B cell (primary cell): ENCODE results near the gene BRD3. TPM values are rescaled to one million over a fixed set of nuclear protein-coding genes. Genes with fewer than 3 reads are reported as not detected.

Source experiments
- ATAC-seq: fragments of 200-7000 bp; cut with Tn5 transposase; one replicate; pipeline ENCODE4 v1.10.0; 2021; ENCODE audit warnings: low read depth, mild to moderate bottlenecking, moderate number of reproducible peaks, moderate library complexity
- CTCF ChIA-PET: fragments of 350-600 bp; sonication (Branson Sonifier 250); formaldehyde crosslinking; loops from one replicate; lab custom pipeline; 2021; ENCODE audit warnings: antibody characterized with exemption, inconsistent platforms; lab: Charles Lee
- POLR2A ChIA-PET: fragments of 350-600 bp; sonication (Branson Sonifier 250); formaldehyde crosslinking; loops from one replicate; lab custom pipeline; 2021; ENCODE audit warnings: antibody characterized with exemption; lab: Charles Lee
- DNase-seq: peaks from one replicate; pipeline ENCODE4 v3.0.0; 2013
- H2AFZ ChIP-seq: 2 replicates; pipeline ENCODE4 v1.6.1; 2012; ENCODE audit warnings: mild to moderate bottlenecking, low read depth, low read length; ENCODE audit not compliant: insufficient read depth, poor library complexity, severe bottlenecking
- H3K27ac ChIP-seq, 2 donors: 1 replicate in 1 of 2; 2 replicates in 1 of 2; pipeline ENCODE4 v1.5.1; 2012 to 2013; ENCODE audit warnings: low read length in 2 of 2, mild to moderate bottlenecking in 2 of 2, moderate library complexity in 1 of 2
- H3K27me3 ChIP-seq, 4 experiments: fragments of 200-600 bp in 1 of 4; sonication (generic) in 1 of 4; replicated peaks in 1 of 4; 1 replicate in 2 of 4; 2 replicates in 2 of 4; pipeline versions ENCODE4 v1.6.1 to v1.7.0; 2013 to 2016; ENCODE audit warnings: low read length in 3 of 4, mild to moderate bottlenecking in 2 of 4, mixed read lengths in 1 of 4, moderate library complexity in 1 of 4; ENCODE audit not compliant: insufficient read depth in 4 of 4, control insufficient read depth in 3 of 4; ENCODE audit errors: control extremely low read depth in 1 of 4
- H3K36me3 ChIP-seq, 2 experiments: replicated peaks in 1 of 2; 1 replicate in 1 of 2; 2 replicates in 1 of 2; pipeline versions ENCODE4 v1.6.1 to v1.7.1; 2013; ENCODE audit warnings: low read length in 1 of 2; ENCODE audit not compliant: insufficient read depth in 2 of 2, control insufficient read depth in 1 of 2; ENCODE audit errors: control extremely low read depth in 1 of 2, extremely low read depth in 1 of 2
- H3K4me1 ChIP-seq, 2 donors: fragments of 200-600 bp in 1 of 2; sonication (generic) in 1 of 2; 1 replicate in 1 of 2; 2 replicates in 1 of 2; pipeline versions ENCODE4 v1.5.1 to v1.6.1; 2013 to 2017; ENCODE audit warnings: low read length in 2 of 2; ENCODE audit not compliant: control insufficient read depth in 2 of 2, insufficient read depth in 2 of 2
- H3K4me2 ChIP-seq: replicated peaks from 2 replicates; pipeline ENCODE3; 2012; ENCODE audit warnings: mild to moderate bottlenecking, low read depth, low read length; ENCODE audit not compliant: poor library complexity, severe bottlenecking
- H3K4me3 ChIP-seq, 5 experiments: fragments of 200-600 bp in 1 of 5; sonication (generic) in 1 of 5; 1 replicate in 3 of 5; 2 replicates in 2 of 5; pipeline versions ENCODE4 v1.5.1 to v1.7.0; 2011 to 2016; ENCODE audit warnings: low read length in 4 of 5, mild to moderate bottlenecking in 4 of 5, low read depth in 2 of 5, control low read depth in 1 of 5, moderate library complexity in 1 of 5; ENCODE audit not compliant: insufficient read depth in 1 of 5; ENCODE audit errors: control extremely low read depth in 1 of 5, extremely low read depth in 1 of 5
- H3K79me2 ChIP-seq: fragments of 200-600 bp; sonication (generic); one replicate; pipeline ENCODE4 v1.6.0; 2016; ENCODE audit warnings: low read length; ENCODE audit not compliant: control insufficient read depth, insufficient read depth
- H3K9ac ChIP-seq: fragments of 200-600 bp; sonication (generic); 2 replicates; pipeline ENCODE4 v1.6.1; 2017; ENCODE audit warnings: mild to moderate bottlenecking, low read length, moderate library complexity
- H3K9me3 ChIP-seq, 3 donors: one replicate each; pipeline versions ENCODE4 v1.6.1 to v1.7.1; 2013; ENCODE audit warnings: low read length in 2 of 3; ENCODE audit not compliant: control insufficient read depth in 2 of 3, insufficient read depth in 1 of 3; ENCODE audit errors: control extremely low read depth in 1 of 3
- H4K20me1 ChIP-seq: 2 replicates; pipeline ENCODE4 v1.6.0; 2012; ENCODE audit warnings: mild to moderate bottlenecking, low read length; ENCODE audit not compliant: insufficient read depth, control insufficient read depth, poor library complexity, severe bottlenecking
- H3K27ac Mint-ChIP-seq: one replicate; pipeline ENCODE4 v1.8.0; 2021; ENCODE audit warnings: mixed read lengths
- H3K27me3 Mint-ChIP-seq: one replicate; pipeline ENCODE4 v1.8.0; 2021; ENCODE audit warnings: mixed read lengths
- H3K4me1 Mint-ChIP-seq: one replicate; pipeline ENCODE4 v1.8.0; 2021; ENCODE audit warnings: mixed read lengths
- H3K4me3 Mint-ChIP-seq: one replicate; pipeline ENCODE4 v1.8.0; 2021; ENCODE audit warnings: mixed read lengths
- H3K9me3 Mint-ChIP-seq: one replicate; pipeline ENCODE4 v1.8.0; 2022; ENCODE audit warnings: mixed read lengths; ENCODE audit not compliant: insufficient read depth
- EZH2 ChIP-seq: IDR thresholded peaks from 2 replicates; pipeline ENCODE4 v1.6.1; 2012; ENCODE audit warnings: borderline replicate concordance, low read depth, mild to moderate bottlenecking, moderate library complexity, low read length; ENCODE audit not compliant: insufficient read depth, poor library complexity, severe bottlenecking
- WGBS: methylation state at CpG from one replicate; pipeline ENCODE4 v1.1.5; 2013; ENCODE audit warnings: missing lambda C conversion rate; ENCODE audit not compliant: insufficient coverage; 5-methylcytosine and 5-hydroxymethylcytosine counted together
- intact Hi-C: fragments of 100-400 bp; cut with micrococcal nuclease; formaldehyde crosslinking; loops from one replicate; pipeline ENCODE4 v1.10.0; 2022
- polyA plus RNA-seq: library from polyadenylated mRNA; depleted of rRNA; stranded (reverse); fragments of >200 nt; gene quantifications from 2 replicates; pipeline ENCODE4 v1.2.3, GENCODE V29; 2012
- total RNA-seq, 2 donors: library from RNA; stranded (reverse); fragments of 120-200 nt in 1 of 2; gene quantifications; 1 replicate in 1 of 2; 2 replicates in 1 of 2; pipeline versions ENCODE4 v1.2.3 to v1.2.4, GENCODE V29; 2013 to 2022
- TF ChIP-seq, protein P1 (sequence below): fragments of 200-600 bp; IDR thresholded peaks from one replicate; pipeline ENCODE4 v1.8.0; 2022; ENCODE audit warnings: antibody characterized with exemption, mild to moderate bottlenecking

BRD3 gene
- total and polyA plus RNA-seq, 2 donors (not counting 1 experiment from before 2014, with no cell fraction given), result 8.9 to 38.0 TPM

DNA sequence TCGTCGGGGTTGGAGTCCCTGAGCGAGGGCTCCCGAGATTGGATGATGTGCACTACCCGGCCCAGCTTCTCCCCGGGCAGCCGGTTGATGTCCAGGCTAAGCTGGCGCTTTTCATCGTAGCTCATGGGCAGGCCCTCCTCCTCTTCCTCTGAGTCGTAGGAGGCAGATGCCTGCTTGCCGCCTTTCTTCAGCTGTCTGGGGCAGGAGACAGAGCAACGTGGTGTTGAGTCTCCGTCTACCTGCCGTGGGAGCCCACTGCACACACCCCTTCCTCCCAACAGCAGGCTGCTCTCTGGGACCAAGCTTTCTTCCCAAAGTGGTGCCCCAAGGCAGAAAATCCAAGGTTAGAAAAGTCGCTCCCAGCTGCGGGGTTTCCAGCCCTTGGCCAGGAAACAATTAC is 31.7 kb downstream of the BRD3 start:
- Histone ChIP-seq H3K4me2 (no peak overlapping the region), H3K9me3 (peaks cover 1 to 27% (median 10%) of the 10 kb centered on the region in 3 donors), H3K9ac (no peak overlapping the region), H4K20me1 (no peaks in the 10 kb centered on the region), H3K4me1 (no peaks in the 10 kb centered on the region), H2AFZ (no peak overlapping the region), H3K27ac (no peak overlapping the region), H3K36me3 (peaks cover 0 to 70% of the 10 kb centered on the region in 2 experiments), H3K79me2 (no peaks in the 10 kb centered on the region), H3K4me3 (no peak overlapping the region), H3K27me3 (no peaks in the 10 kb centered on the region)
- intact Hi-C loops, result no loop called here
- WGBS, result 98% methylated on average over 16 of the region's 16 CpGs
- no peaks in the 10 kb centered on the region for H3K4me1 Mint-ChIP-seq
- ChIA-PET CTCF (interaction anchor here (0.6 kb wide), 1 partner anchor 639 kb away, joined by 3 read pairs; no protein-coding TSS in a partner anchor), POLR2A (no interaction called here)
- no peaks in the 10 kb centered on the region for H3K27me3 Mint-ChIP-seq
- ATAC-seq, result no peak
- no peaks in the 10 kb centered on the region for H3K9me3 Mint-ChIP-seq
- H3K4me3 Mint-ChIP-seq, result no peak overlapping the region
- no peak for DNase-seq
- TF ChIP-seq EZH2, result no peak
- TF ChIP-seq, protein P1, sequence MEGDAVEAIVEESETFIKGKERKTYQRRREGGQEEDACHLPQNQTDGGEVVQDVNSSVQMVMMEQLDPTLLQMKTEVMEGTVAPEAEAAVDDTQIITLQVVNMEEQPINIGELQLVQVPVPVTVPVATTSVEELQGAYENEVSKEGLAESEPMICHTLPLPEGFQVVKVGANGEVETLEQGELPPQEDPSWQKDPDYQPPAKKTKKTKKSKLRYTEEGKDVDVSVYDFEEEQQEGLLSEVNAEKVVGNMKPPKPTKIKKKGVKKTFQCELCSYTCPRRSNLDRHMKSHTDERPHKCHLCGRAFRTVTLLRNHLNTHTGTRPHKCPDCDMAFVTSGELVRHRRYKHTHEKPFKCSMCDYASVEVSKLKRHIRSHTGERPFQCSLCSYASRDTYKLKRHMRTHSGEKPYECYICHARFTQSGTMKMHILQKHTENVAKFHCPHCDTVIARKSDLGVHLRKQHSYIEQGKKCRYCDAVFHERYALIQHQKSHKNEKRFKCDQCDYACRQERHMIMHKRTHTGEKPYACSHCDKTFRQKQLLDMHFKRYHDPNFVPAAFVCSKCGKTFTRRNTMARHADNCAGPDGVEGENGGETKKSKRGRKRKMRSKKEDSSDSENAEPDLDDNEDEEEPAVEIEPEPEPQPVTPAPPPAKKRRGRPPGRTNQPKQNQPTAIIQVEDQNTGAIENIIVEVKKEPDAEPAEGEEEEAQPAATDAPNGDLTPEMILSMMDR, result no peak
- H3K27ac Mint-ChIP-seq, result no peak overlapping the region

GRCh38 chr9:134035041-134036039 is 32.5 kb downstream of the BRD3 start:
- H3K27me3 ChIP-seq, result no peaks in the 10 kb centered on the region
- no peaks in the 10 kb centered on the region for H3K4me1 ChIP-seq
- no peaks in the 10 kb centered on the region for H4K20me1 ChIP-seq
- no peaks in the 10 kb centered on the region for H3K4me1 Mint-ChIP-seq
- H3K4me3 ChIP-seq, result no peak overlapping the region
- DNase-seq (no peak), ATAC-seq (no peak)
- CTCF ChIA-PET, result interaction anchor here (0.6 kb wide), 1 partner anchor 638 kb away, joined by 3 read pairs; no protein-coding TSS in a partner anchor
- H3K4me2 ChIP-seq, result no peak overlapping the region
- H3K27me3 Mint-ChIP-seq, result no peaks in the 10 kb centered on the region
- H3K79me2 ChIP-seq, result no peaks in the 10 kb centered on the region
- intact Hi-C loops, result no loop called here
- POLR2A ChIA-PET, result no interaction called here
- no peak overlapping the region for H3K4me3 Mint-ChIP-seq
- no peak overlapping the region for H3K9ac ChIP-seq
- H3K9me3 Mint-ChIP-seq, result no peaks in the 10 kb centered on the region
- WGBS, result 99% methylated on average over 27 of the region's 28 CpGs
- TF ChIP-seq, protein P1, result no peak
- TF ChIP-seq EZH2, result no peak
- no peak overlapping the region for H2AFZ ChIP-seq
- H3K9me3 ChIP-seq, result peaks cover 1 to 27% (median 10%) of the 10 kb centered on the region in 3 donors
- no peak overlapping the region for H3K27ac ChIP-seq
- no peak overlapping the region for H3K27ac Mint-ChIP-seq
- H3K36me3 ChIP-seq, result peaks cover 0 to 76% of the 10 kb centered on the region in 2 experiments
